ENCODE data around the gene CHST8.

Gene CHST8, protein sequence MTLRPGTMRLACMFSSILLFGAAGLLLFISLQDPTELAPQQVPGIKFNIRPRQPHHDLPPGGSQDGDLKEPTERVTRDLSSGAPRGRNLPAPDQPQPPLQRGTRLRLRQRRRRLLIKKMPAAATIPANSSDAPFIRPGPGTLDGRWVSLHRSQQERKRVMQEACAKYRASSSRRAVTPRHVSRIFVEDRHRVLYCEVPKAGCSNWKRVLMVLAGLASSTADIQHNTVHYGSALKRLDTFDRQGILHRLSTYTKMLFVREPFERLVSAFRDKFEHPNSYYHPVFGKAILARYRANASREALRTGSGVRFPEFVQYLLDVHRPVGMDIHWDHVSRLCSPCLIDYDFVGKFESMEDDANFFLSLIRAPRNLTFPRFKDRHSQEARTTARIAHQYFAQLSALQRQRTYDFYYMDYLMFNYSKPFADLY

GRCh38 chr19:33621811-33622504 lies at the start of gene CHST8:
CHST8 (plus strand) TSS chr19:33621953; CDS start chr19:33689262, 67,309 bp downstream.
- no peak within 1 kb of the TSS for H3K4me3 ChIP-seq (ENCODE audit: low read depth, low read length)
- no peak for DNase-seq (ENCODE audit: low read depth)
- no peak for TF ChIP-seq CTCF (IDR thresholded peaks at IDR 0.05; ENCODE audit: low read depth, low read length, missing control alignments)

GRCh38 chr19:33572929-33573328 lies 48.8 kb upstream of the CHST8 start:
- TF ChIP-seq CTCF (IDR thresholded peaks at IDR 0.05; ENCODE audit: low read depth, low read length, missing control alignments), result no peak
- H3K4me3 ChIP-seq (ENCODE audit: low read depth, low read length), result no peak overlapping the region
- DNase-seq (ENCODE audit: low read depth), result no peak

GRCh38 chr19:33574824-33575223 lies 46.9 kb upstream of the CHST8 start:
- TF ChIP-seq CTCF (IDR thresholded peaks at IDR 0.05; ENCODE audit: low read depth, low read length, missing control alignments), result no peak
- no peak for DNase-seq (ENCODE audit: low read depth)

GRCh38 chr19:33578697-33579096 lies 43.1 kb upstream of the CHST8 start:
- DNase-seq (ENCODE audit: low read depth), result no peak
- no peak for TF ChIP-seq CTCF (IDR thresholded peaks at IDR 0.05; ENCODE audit: low read depth, low read length, missing control alignments)
- H3K4me3 ChIP-seq (ENCODE audit: low read depth, low read length), result no peak overlapping the region

More at GRCh38 chr19:33574824-33575223, 46.9 kb upstream of the CHST8 start:
- H3K4me3 ChIP-seq (ENCODE audit: low read depth, low read length), result no peak overlapping the region

- no peak for DNase-seq (ENCODE audit: low read depth)
- TF ChIP-seq CTCF (IDR thresholded peaks at IDR 0.05; ENCODE audit: low read depth, low read length, missing control alignments), result no peak
- no peak overlapping the region for H3K4me3 ChIP-seq (ENCODE audit: low read depth, low read length)
These were observed 41.6 kb upstream of the CHST8 start for GRCh38 chr19:33580026-33580644.

GRCh38 chr19:33580645-33581037 lies 41.1 kb upstream of the CHST8 start:
- TF ChIP-seq CTCF (IDR thresholded peaks at IDR 0.05; ENCODE audit: low read depth, low read length, missing control alignments), result no peak
- DNase-seq (ENCODE audit: low read depth), result no peak
- H3K4me3 ChIP-seq (ENCODE audit: low read depth, low read length), result no peak overlapping the region
